DMS153 (cell line): ENCODE results near the gene USP47.

Experiments used
- DNase-seq: peaks from one replicate; lab custom pipeline; 2025; lab: John Stamatoyannopoulos, UW

Gene USP47, protein sequence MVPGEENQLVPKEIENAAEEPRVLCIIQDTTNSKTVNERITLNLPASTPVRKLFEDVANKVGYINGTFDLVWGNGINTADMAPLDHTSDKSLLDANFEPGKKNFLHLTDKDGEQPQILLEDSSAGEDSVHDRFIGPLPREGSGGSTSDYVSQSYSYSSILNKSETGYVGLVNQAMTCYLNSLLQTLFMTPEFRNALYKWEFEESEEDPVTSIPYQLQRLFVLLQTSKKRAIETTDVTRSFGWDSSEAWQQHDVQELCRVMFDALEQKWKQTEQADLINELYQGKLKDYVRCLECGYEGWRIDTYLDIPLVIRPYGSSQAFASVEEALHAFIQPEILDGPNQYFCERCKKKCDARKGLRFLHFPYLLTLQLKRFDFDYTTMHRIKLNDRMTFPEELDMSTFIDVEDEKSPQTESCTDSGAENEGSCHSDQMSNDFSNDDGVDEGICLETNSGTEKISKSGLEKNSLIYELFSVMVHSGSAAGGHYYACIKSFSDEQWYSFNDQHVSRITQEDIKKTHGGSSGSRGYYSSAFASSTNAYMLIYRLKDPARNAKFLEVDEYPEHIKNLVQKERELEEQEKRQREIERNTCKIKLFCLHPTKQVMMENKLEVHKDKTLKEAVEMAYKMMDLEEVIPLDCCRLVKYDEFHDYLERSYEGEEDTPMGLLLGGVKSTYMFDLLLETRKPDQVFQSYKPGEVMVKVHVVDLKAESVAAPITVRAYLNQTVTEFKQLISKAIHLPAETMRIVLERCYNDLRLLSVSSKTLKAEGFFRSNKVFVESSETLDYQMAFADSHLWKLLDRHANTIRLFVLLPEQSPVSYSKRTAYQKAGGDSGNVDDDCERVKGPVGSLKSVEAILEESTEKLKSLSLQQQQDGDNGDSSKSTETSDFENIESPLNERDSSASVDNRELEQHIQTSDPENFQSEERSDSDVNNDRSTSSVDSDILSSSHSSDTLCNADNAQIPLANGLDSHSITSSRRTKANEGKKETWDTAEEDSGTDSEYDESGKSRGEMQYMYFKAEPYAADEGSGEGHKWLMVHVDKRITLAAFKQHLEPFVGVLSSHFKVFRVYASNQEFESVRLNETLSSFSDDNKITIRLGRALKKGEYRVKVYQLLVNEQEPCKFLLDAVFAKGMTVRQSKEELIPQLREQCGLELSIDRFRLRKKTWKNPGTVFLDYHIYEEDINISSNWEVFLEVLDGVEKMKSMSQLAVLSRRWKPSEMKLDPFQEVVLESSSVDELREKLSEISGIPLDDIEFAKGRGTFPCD (N-terminal part only)

DNA sequence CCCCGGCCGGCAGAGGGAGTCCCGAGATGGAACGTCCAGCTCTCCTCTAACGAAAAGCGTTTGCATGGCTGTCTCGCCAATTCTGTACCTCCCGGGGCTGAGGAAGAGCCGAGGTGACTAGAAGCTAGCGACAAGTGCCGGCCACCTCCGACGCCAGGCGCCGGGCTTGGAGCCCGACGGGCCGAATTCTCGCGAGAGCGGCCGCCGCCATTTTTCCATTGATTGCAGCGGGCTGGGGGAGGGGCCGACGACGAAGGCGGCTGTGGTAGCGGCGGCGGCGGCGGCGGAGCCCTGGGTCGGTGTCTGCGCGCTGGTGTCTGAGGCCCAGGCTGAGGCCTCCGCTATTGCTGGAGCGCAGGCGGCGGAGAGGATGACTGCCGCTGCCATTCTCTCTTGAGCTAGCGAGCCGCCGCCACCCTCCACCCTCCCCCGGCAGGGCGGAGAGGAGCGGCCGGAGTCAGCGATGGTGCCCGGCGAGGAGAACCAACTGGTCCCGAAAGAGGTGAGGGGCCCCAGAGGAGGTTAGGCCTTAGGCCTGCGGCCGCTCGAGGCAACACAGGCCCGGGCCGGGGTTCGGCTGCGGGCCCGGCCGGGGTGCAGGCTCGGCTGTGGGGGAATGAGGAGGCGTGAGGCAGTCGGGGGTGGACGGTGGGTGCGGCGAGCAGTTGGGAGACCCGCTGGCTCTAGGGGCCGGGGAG, at the start of gene USP47:
USP47 (plus strand) TSS at position 250 of the 698 bp plus-strand sequence; CDS start at position 464, 214 bp downstream.
- peak; percentile 79 for DNase-seq

DNA sequence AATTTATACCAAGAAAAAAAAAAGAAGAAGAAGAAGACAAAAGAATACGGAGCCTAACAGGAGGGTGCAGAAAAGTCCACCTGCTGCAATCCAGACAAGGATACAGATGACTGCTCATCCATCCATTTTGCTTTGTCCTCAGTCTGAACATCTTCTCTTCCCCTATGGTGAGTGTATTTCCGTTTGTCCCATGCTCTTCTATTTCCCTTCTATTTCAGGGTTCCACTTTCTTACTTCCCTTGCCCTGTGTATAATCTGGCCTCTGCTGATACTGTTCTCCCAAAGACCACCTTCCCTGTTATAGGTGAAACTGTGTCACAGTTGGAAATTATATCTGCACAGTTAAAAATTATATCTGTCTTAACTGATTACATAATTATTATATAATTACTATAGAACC, 48.7 kb upstream of the USP47 start:
- no peak for DNase-seq

DNA sequence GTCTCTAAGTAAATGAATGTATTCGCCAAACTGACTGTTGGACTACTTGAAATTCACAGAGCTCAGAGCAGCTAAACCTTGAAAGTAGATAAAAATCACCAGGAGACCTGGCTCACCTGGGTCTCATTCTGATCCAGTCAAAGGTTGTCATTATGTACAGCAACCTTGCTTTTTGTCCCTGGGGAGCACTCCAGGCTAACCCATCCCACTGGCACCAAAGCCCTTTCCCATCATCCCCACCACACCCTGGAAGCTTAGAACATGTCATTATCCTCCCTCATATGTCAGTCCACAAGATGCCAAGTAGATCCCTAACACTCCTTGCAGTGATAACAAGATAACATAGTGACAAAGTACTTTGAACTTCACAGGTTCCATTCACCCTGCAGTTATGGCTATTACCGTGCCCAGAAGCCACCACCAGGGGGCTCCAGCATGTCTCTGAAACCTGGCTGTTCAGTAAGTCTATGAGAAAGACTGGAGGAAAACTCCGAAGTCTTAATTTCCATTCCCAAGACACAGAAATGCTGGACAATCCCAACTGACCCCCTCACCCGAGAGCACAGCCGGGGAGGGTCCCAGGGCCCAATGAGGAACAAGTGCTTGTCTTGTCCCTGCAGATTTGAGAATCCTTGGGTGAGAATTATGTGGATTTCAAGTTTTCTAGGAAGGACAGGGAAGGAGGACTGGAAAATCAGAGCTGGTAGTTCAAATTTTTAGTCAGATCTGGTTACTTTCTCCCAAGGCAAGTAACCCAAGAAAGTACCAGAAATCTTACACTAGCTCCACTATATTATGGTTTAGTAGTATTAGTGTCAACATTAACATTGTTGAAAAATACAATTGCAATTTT, 43.0 kb upstream of the USP47 start:
- DNase-seq = peak; percentile 24

DNA sequence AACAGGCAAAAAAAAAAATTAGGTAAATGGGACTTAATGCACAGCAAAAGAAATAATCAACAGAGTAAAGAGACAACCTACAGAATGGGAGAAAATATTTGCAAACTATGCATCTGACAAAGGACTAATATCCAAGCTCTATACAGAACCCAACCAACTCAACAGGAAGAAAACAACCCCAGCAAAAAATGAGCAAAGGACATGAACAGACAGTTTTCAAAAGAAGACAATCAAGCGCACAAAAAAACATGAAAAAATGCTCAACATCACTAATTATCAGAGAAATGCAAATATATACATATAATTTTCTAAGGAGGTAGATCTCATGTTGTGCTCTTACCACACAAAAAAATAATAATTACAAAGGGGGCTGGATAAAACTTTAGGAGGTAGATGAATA, 36.5 kb upstream of the USP47 start:
- DNase-seq = no peak

DNA sequence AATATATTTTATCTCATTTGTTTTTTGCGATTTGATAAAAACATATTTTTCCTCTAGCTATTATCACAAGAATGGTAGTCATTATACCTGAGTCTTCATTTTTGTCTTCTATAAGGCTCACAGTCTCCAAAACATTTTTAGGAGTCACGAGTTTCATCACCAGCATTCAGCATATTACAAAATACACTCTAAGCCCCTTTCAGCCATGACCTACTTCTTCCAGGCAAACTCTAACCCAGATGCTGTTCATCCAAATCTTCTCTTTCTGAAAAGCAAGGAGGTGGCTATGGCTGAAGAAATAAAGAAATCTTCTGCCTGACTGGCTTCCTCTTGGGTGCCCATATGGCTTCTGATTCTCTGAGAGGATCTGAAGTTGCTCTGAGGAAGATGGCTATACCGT, 35.7 kb upstream of the USP47 start:
- DNase-seq = no peak

DNA sequence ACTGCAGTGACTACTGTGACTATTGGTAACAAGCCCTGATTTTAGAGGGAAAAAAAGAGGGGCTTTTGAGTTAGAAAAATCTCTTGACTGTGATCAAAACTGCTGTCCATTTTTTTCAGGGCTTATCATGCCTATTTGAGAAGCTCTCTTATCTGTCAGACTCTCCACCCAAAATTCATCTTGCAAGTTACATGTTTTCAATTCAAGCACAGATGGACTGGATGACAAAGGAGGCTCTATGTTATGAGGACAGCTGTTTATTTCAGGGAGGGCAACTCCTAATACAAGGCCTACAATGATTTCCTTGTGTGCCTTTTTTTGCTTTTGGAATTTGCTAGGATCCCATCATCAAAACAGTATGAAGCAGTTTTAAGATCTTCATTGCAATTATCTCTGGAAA, 35.2 kb upstream of the USP47 start:
- no peak for DNase-seq

DNA sequence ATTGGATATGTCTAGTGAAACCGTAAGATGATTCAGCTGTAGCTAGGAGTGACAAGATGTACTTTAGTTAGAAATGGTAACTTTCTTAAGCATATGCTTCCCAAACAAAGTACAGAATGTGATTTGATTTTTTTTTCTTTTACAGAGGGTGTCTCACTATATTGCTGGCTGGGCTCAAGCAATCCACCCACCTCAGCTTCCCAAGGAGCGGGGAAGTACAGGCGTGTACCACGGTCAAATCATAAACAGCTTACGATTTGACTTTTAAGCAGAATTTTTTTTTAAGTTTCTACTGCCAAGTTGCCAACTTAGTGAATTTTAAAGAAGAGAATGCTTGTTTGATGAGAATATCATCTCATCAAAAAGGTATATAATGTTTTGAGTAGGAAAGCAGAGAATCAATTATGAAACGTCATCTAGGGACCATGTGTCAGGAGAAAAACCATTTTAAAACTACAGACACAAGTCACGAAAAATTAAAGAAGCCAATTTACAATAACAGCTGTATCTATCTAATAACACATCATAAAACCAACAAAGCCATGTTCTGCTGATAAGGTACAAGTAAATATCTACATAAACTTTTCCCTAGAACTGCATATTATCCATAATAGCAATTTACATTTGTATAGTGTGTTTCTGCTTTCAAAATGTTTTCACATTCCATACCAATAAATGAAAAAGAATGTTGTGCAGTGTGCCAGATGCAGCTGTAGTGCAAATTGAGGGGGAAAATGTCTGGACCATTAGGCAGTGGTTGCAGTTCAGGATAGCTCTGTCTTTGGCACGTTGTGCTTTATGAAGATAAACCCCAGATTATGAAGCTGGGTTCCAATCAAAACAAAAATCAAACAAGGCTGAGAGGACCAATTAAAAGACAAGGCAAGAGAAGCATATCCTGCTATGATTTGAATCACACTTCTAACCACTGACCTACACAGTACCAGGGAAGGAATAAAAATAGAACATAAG, 33.7 kb upstream of the USP47 start:
- no peak for DNase-seq

DNA sequence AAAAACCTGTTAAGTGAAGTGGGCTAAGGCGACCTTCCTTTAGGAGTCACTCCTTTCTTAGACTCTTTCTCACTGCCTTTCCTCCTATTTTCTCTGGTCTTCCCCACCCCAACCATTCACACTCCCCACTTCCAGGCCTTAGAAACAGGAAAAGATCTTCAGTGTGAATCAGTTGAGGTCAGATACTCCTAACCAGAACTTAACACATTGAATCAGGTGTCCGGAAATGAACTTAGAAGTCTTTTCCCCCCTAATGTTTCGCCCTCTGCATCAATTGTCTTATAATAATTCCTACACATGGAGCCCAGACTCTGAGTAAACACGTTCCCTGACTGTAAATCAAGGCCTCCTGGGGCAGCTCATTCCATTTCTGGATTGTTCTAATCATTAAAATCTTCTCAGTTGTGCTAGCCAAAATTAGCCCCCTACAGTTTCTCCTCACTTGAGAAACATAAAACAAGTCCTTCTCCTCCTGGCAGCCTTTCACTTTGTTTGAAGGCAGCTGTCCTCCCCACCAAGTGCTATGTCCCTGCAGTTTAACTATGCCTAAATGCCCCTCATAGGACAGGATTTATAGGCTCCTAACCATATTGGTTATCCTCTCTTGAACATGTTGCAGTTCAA, 32.7 kb upstream of the USP47 start:
- no peak for DNase-seq

DNA sequence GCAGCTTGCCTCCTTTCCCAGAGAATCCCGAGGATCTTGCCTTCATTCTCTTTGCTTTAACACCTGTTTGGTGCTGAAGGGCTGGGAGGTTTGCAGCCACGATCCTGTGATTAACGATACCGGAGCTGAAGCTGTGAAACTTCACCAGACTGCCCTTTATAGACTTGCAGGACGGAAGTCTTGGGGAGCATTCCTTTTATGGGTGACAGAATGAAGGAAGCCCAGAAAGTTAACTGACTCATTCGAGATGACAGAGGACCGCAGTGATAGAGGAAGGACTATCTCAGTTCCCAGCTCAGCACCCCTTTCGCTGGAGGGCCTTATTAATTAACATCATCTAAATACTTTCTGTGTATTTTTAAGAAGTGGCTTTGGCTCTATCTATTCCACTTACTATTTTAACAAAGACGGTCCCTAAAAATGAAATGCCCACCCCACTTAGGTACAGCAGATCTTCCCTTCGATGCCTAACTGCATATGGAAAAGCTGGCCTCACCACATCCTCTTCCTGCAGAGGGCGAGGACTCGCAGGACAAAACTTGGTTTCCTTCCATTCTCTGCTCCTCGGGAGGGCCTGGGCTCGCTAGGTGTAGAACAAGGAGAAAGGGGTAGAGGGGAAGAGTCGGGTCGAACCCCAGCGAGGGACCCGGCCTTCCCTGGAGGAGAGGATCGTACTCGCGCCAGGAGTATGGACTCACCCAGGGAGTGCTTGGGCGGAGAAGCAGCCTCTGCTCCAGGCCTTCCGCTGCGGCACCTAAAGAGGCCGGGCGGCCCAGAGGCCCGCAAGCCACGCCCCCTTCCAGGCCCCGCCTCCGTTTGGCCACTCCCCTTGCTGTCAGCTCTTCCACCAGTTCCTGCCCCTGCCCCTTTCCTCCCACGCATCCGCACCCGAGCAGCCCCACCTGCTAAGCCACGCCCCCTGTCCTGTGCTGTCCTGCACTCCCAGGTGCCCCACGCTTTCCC, 30.7 kb upstream of the USP47 start:
- DNase-seq = no peak

DNA sequence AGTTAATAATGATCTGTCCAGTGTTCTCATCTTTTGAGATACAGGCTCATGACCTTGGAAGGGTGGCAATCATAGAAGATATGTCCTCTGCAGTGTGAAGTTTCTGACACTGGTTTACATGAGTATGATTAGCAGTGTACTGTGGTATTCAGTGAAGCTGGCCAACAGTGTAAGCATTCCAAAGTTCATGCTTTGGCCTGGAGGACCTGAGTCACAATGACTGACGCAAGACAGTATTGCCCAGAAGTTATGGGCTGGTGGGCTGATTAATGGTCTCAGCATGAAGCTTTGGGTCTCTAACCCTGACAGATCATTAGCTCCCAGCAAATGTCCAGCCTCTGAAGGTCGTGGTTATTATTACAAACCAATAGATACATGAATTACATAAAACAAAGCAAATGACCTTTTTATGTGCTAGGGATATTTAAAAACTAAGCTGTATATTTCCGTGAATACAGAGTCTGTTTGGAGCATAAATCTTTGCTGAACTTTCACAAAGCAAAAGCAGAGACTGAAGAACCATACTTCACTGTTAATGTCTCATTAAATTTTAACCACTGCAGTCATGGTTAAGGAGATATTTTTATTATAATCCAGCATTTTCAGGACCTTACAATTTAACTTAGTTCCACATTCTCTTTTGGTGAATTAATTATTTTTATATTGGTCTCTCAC, 28.3 kb upstream of the USP47 start:
- no peak for DNase-seq

DNA sequence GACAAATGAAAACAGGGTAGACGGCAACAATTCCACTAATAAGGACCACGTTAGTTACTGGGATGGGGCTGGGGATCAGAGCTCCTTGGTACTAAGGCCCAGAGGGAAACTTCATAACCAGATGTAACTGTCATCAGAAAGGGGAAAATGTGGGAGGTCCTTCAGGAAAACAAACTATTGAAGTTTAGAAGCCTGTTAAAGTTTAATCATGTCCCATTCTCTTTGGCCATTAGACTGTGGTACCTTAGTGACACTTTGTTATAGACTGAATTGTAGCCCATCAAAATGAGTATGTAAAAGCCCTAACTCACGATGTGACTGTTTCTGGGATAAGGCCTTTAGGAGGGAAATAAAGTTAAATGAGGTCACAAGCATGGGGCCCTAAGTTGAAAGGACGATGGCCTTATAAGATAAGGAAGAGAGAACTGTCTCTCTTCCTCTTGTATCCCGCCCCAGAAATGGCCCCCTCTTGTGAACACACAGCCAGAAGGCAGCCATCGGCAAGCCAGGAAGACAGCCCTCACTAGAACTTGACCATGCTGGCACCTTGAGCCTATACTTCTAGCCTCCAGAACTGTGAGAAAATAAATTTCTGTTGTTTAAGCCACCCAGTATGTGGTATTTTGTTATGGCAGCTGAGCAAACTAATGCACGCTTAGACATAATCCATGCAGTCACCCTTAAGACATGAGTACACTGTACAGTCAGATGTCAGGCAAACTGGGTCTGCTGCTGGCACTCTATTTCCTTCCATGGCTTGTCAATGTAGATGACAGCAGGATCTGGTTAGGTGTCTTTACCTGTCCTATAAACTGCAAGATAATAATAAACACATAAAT, 26.9 kb upstream of the USP47 start:
- no peak for DNase-seq

DNA sequence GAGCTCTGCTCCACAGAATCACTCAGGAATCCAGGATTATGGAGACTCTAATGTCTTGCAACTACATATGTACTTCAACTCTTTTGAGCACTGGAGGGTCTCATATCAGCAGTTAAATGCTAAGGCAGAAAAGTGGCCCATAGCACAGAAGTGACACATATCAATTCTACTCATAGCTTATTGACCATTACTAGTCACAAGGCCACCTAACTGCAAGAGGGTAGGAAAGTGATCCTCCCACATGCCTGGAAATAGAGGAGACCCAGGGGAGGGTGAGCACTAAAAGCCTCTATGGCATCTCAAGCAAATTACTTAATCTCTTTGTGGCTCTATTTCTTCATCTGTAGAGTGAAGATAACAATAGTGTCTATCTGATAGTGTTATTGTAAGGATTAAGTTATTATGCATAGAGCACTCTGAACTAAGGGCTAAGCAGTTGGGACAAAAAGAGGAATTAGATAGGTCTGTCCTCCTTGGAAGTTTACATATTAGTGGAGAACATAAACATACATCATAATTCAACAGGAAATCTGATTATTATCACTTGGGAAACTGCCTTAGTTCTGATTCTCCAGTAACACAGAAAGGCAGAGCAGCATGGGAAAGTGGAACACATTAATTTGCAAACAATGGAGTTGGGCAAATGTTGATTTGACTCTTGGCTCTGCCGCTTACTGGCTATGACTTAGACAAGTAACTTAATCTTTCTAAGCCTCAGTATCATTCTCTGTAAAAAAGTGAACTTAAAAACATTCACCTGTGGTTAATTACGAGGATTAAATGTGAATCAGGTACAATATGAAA, 25.1 kb upstream of the USP47 start:
- DNase-seq = no peak

DNA sequence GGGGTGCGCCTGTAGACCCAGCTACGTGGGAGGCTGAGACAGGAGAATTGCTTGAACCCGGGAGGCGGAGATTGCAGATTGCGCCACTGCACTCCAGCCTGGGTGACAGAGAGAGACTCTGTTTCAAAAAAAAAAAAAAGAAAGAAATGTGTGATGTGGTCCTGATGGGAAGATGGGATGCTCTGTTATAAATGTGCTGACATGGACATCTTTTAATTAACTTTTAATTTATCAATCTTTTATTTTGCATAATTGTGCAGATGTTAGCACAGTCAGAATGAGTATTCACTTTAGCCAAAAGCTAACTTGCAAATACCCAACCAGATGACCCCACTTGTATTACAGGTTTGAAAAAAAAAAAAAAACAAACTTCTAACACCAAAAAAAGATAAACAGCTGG, 23.8 kb upstream of the USP47 start:
- no peak for DNase-seq

DNA sequence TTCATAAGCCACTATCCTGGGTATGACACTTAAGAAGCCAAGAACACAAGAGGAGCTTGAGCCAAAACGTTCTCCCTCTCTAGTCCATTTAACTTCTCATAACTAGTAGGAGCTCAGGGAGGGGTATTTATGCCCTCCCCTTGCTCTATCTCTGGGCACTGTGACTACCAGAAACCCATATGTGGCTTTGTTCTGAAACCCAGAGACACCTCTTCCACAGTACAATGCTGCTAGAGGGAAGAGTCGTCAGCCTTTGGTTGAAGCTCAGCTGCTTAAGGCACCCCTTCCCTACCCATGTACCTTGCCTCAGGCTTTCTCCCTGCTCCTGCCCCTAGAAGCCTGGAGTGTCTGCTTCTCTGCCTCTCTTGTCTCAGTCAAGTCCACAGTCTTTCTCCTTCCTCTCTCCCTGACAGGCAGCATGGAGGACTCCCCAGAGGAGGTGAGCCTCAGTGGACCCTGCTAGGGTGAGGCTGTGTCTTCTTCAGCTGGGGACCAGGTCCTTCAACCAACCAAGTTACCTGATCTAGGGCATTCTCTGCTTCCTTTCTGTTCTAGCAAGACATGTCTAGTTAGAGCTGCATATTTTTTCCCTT, 23.1 kb upstream of the USP47 start:
- DNase-seq = no peak

DNA sequence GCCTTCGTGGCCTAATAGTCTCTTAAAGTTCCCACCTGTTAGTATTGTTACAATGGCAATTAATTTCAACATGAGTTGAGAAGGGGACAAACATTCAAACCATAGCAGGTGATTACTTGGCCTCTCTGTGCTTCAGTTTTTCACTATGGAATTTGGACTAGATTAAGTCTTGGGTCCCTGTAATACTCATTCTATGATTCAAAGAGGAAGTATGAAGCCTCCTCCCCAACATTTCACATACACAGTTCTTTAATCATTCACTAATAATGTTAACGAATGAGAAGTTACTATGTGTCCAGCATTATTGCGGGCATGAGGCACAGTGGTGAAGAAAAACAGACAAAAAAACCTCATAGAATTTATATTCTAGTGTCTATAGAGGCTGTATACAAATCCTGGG, 19.9 kb upstream of the USP47 start:
- DNase-seq = no peak
